Measurements from ENCODE around the gene HNRNPLL.

The HNRNPLL gene

DNA sequence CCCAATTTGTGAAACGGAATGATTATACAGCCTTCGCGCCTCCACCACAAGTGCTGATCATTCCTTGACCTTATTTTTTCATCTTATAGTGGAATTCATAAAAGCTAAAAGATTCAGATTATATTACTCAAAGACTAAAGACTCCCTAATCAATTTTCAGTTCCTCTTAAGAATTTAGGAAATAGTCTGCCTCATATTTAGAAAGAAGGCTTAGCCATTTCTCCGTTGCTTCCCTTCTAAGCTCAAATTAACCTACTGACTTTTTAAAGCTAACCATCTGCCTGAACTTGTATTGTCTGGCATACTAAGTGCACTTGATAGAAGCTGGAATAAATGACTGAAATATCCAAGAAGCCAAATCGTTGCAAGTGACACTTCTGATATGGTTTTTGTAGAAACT, 44.7 kb downstream of the HNRNPLL start:
- DNase-seq (ENCODE audit: low read depth), result no peak
- H3K4me3 ChIP-seq (ENCODE audit: control insufficient read depth, low read depth, low read length), result no peak overlapping the region
- TF ChIP-seq, protein P1, sequence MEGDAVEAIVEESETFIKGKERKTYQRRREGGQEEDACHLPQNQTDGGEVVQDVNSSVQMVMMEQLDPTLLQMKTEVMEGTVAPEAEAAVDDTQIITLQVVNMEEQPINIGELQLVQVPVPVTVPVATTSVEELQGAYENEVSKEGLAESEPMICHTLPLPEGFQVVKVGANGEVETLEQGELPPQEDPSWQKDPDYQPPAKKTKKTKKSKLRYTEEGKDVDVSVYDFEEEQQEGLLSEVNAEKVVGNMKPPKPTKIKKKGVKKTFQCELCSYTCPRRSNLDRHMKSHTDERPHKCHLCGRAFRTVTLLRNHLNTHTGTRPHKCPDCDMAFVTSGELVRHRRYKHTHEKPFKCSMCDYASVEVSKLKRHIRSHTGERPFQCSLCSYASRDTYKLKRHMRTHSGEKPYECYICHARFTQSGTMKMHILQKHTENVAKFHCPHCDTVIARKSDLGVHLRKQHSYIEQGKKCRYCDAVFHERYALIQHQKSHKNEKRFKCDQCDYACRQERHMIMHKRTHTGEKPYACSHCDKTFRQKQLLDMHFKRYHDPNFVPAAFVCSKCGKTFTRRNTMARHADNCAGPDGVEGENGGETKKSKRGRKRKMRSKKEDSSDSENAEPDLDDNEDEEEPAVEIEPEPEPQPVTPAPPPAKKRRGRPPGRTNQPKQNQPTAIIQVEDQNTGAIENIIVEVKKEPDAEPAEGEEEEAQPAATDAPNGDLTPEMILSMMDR (conservative IDR thresholded peaks at IDR 0.05; ENCODE audit: control insufficient read depth, insufficient read depth, low read depth, low read length), result no peak

DNA sequence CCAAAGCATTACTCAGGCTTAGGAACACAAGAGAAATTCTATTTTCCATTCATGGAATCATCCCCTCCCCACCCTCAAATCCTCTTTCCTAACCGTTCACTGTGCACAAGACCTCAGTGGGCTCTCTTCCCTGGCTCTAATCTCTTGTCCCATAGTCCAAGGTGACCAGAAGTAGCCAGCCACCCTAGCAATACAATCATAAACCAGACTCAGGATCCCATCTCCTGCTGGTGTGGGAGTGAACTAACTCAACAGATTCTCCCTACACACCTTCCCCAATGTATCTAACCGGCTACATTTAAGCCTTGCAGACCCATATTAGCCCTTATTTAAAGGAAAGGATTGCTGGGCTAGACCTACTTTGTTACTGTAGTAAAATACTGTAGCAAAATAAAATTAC, 45.5 kb downstream of the HNRNPLL start:
- DNase-seq (ENCODE audit: low read depth), result no peak
- no peak overlapping the region for H3K4me3 ChIP-seq (ENCODE audit: control insufficient read depth, low read depth, low read length)
- TF ChIP-seq, protein P1 (conservative IDR thresholded peaks at IDR 0.05; ENCODE audit: control insufficient read depth, insufficient read depth, low read depth, low read length), result no peak

DNA sequence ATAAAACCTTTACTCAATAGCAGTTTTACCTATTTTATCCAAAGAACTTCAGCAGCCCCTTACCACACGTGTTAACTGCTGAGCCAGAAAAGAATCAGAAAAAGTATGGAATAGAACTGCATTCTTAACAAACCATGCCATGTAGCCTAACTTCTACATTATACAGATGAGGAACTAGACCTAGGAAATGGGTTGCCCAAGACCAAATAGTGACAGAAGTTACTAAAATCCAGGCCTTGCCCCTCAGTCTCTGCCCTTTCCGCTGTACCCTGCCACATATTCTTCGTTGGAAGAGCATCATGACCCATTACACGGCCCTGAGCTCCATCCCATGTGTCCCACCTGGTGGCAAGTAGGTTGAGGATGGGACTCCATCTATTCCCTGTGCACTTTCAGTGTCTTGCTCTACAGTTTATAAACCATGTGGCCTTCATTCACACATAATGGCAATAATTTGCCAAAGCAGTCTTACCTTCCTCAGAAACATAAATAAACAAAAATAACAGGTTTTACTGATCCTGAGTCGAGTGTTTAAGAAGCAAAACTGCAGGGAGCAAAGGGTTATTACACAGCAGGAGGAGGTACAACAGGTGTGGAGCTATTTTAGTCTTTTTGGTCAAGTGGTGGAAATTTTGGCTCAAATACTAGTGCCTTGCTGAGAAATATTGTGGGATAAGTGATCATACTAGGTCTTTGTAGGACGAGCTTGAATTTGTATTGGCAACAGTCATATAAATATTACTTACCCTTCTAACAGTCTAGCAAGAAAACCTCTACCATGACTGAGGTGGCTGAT, 46.5 kb downstream of the HNRNPLL start:
- no peak for DNase-seq (ENCODE audit: low read depth)
- TF ChIP-seq, protein P1 (conservative IDR thresholded peaks at IDR 0.05; ENCODE audit: control insufficient read depth, insufficient read depth, low read depth, low read length), result no peak

DNA sequence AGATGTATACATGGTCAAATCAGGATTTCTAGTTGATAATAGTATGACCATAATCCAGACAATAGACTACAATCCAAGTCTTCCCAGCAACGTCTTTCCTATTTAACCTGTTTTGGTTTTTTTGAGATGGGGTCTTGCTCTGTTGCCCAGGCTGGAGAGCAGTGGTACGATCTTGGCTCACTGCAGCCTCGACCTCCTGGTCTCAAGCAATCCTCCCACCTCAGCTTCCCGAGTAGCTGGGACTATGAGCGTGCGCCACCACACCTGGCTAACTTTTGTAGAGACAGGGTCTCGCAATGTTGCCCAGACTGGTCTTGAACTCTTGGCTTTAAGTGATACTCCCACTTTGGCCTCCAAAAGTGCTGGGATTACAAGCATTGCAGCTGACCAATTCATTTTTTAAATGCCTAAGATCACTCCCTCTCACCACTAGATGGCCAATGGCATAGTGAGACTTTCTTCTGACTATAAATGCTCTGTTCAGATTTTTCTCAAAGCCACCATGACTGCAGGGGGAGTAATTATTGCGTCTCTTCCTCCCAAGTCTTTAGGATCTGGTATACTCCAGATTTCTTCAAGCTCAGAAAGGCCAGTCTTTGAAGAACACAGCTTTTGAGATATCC, 47.6 kb downstream of the HNRNPLL start:
- TF ChIP-seq, protein P1 (conservative IDR thresholded peaks at IDR 0.05; ENCODE audit: control insufficient read depth, insufficient read depth, low read depth, low read length), result peak; percentile 53
- no peak overlapping the region for H3K4me3 ChIP-seq (ENCODE audit: control insufficient read depth, low read depth, low read length)
- peak; percentile 36 for DNase-seq (ENCODE audit: low read depth)

More for the DNA sequence above, 46.5 kb downstream of the HNRNPLL start:
- no peak overlapping the region for H3K4me3 ChIP-seq (ENCODE audit: control insufficient read depth, low read depth, low read length)

DNA sequence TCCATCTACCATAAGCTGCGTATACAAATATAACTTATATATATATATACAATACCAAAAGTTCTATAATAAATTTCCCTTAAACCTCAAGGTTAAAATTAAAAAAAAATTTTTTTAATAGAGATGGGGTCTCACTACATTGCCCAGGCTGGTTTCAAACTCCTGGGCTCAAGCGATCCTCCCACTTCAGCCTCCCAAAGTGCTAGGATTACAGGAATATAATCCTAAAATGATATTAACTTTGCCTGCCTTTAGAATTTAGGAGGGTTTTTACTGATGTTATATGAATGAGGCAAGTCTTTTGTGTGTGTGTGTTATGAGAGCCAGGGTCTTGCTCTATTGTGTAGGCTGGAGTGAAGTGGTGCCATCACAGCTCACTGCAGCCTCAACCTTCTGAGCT, 49.2 kb downstream of the HNRNPLL start:
- DNase-seq (ENCODE audit: low read depth), result no peak
- TF ChIP-seq, protein P1 (conservative IDR thresholded peaks at IDR 0.05; ENCODE audit: control insufficient read depth, insufficient read depth, low read depth, low read length), result no peak

DNA sequence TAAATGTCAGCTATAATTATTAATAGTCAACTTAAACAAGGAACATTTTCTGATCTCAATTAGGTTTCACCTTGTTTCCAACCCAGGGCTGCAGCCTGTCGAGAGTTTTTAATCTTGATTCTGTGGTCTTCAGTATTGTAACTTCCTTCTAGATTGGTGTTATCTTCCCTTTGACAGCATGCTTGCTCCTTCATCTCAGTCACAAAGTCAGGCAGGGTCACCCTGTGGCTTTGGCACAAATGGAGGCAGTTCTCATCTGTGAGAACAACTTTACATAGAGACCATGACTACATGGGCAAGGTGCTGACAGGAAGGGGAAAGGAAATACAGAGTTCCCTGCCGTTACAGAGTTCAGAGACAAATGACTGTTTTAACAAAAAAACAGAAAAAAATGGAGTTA, 50.5 kb downstream of the HNRNPLL start:
- TF ChIP-seq, protein P1 (conservative IDR thresholded peaks at IDR 0.05; ENCODE audit: control insufficient read depth, insufficient read depth, low read depth, low read length), result no peak
- DNase-seq (ENCODE audit: low read depth), result no peak
- no peak overlapping the region for H3K4me3 ChIP-seq (ENCODE audit: control insufficient read depth, low read depth, low read length)

More for the DNA sequence above, 49.2 kb downstream of the HNRNPLL start:
- H3K4me3 ChIP-seq (ENCODE audit: control insufficient read depth, low read depth, low read length), result no peak overlapping the region

Data from fibroblast of mammary gland (primary cell).